Measurements from ENCODE around the gene EEF1A1. TPM values are rescaled to one million over a fixed set of nuclear protein-coding genes. Genes with fewer than 3 reads are reported as not detected.

Gene EEF1A1
- total RNA-seq, 1 experiment from 2014 or later, result 6,057 TPM

- H3K4me1 ChIP-seq (ENCODE audit: insufficient read depth, low read length), result no peaks in the 10 kb centered on the region
- no peaks in the 10 kb centered on the region for H4K20me1 ChIP-seq (ENCODE audit: low read length)
- H3K27ac ChIP-seq (ENCODE audit: low read length), result no peak overlapping the region
- CTCF ChIA-PET, result no interaction called here
- H3K36me3 ChIP-seq (ENCODE audit: low read depth, low read length), result peaks cover 3% of the 10 kb centered on the region
- no peak overlapping the region for H3K4me2 ChIP-seq (ENCODE audit: low read length)
- no peak overlapping the region for H3K9ac ChIP-seq (ENCODE audit: low read length)
- no peak overlapping the region for H2AFZ ChIP-seq (ENCODE audit: low read length)
- no peak for ATAC-seq
- no peaks in the 10 kb centered on the region for H3F3A ChIP-seq (ENCODE audit: low read length, unreplicated experiment)
- TF ChIP-seq EZH2phosphoT487 (IDR thresholded peaks at IDR 0.05; ENCODE audit: borderline replicate concordance, low read length) (no peak), CTCF (conservative IDR thresholded peaks at IDR 0.05; ENCODE audit: low read depth, low read length) (no peak), EZH2 (IDR thresholded peaks at IDR 0.05; ENCODE audit: low read length, unreplicated experiment) (no peak)
- H3K9me3 ChIP-seq (ENCODE audit: low read length), result no peaks in the 10 kb centered on the region
- H3K4me3 ChIP-seq (ENCODE audit: low read length), result no peak overlapping the region
- POLR2A ChIA-PET (ENCODE audit: unreplicated experiment), result no interaction called here
- H3K79me2 ChIP-seq (ENCODE audit: low read length), result no peaks in the 10 kb centered on the region
- no peaks in the 10 kb centered on the region for H3K9me2 ChIP-seq (replicated peaks; ENCODE audit: low read length)
- intact Hi-C loops (cut with micrococcal nuclease), result no loop called here
- no peak for DNase-seq
- H3K27me3 ChIP-seq (ENCODE audit: low read length), result no peaks in the 10 kb centered on the region
- no TSS peak for BruUV-seq (replicated peaks)
These were observed 44.1 kb downstream of the EEF1A1 start for GRCh38 chr6:73476723-73477122.

GRCh38 chr6:73471686-73472290, 49.0 kb downstream of the EEF1A1 start:
- H3K9me2 ChIP-seq (replicated peaks; ENCODE audit: low read length), result no peaks in the 10 kb centered on the region
- DNase-seq (no peak), ATAC-seq (no peak)
- no peaks in the 10 kb centered on the region for H4K20me1 ChIP-seq (ENCODE audit: low read length)
- H2AFZ ChIP-seq (ENCODE audit: low read length), result no peak overlapping the region
- no peaks in the 10 kb centered on the region for H3K4me1 ChIP-seq (ENCODE audit: insufficient read depth, low read length)
- BruUV-seq (replicated peaks), result no TSS peak
- ChIA-PET CTCF (no interaction called here), POLR2A (ENCODE audit: unreplicated experiment) (no interaction called here)
- no peaks in the 10 kb centered on the region for H3F3A ChIP-seq (ENCODE audit: low read length, unreplicated experiment)
- no peaks in the 10 kb centered on the region for H3K9me3 ChIP-seq (ENCODE audit: low read length)
- no peak overlapping the region for H3K4me3 ChIP-seq (ENCODE audit: low read length)
- H3K27me3 ChIP-seq (ENCODE audit: low read length), result no peaks in the 10 kb centered on the region
- H3K79me2 ChIP-seq (ENCODE audit: low read length), result no peaks in the 10 kb centered on the region
- H3K36me3 ChIP-seq (ENCODE audit: low read depth, low read length), result no peaks in the 10 kb centered on the region; the same call in 1 of the 2 replicates
- no peak for TF ChIP-seq EZH2phosphoT487 (IDR thresholded peaks at IDR 0.05; ENCODE audit: borderline replicate concordance, low read length)
- TF ChIP-seq EZH2 (IDR thresholded peaks at IDR 0.05; ENCODE audit: low read length, unreplicated experiment), result no peak
- TF ChIP-seq CTCF (conservative IDR thresholded peaks at IDR 0.05; ENCODE audit: low read depth, low read length), result no peak
- H3K9ac ChIP-seq (ENCODE audit: low read length), result no peak overlapping the region
- intact Hi-C loops (cut with micrococcal nuclease), result no loop called here
- no peak overlapping the region for H3K27ac ChIP-seq (ENCODE audit: low read length)
- no peak overlapping the region for H3K4me2 ChIP-seq (ENCODE audit: low read length)

Other genes starting within 250 kb of the EEF1A1 start
- not detected in 2 replicates for gene DPPA5, start 166.8 kb downstream of the EEF1A1 start, total RNA-seq (2014; rRNA removed)
- not detected in 2 replicates for gene KHDC3L, start 158.4 kb downstream of the EEF1A1 start, total RNA-seq (2014; rRNA removed)
- gene OOEP, start 151.1 kb downstream of the EEF1A1 start, total RNA-seq (2014; rRNA removed), result not detected in 2 replicates
- not detected in 2 replicates for gene DDX43, start 126.2 kb downstream of the EEF1A1 start, total RNA-seq (2014; rRNA removed)
- gene CGAS, start 68.7 kb downstream of the EEF1A1 start, total RNA-seq (2014; rRNA removed), result 18.7 and 19.4 TPM in 2 replicates
- gene MTO1, start 59.3 kb downstream of the EEF1A1 start, total RNA-seq (2014; rRNA removed), result 13.8 and 19.5 TPM in 2 replicates
- 3.3 and 5.2 TPM in 2 replicates for gene SLC17A5, start 133.0 kb upstream of the EEF1A1 start, total RNA-seq (2014; rRNA removed)
- 16.8 and 19.1 TPM in 2 replicates for gene CD109, start 175.2 kb upstream of the EEF1A1 start, total RNA-seq (2014; rRNA removed)